GM12878 (cell line): ENCODE results near the gene HMCES. TPM values are rescaled to one million over a fixed set of nuclear protein-coding genes. Genes with fewer than 3 reads are reported as not detected.

ENCODE experiments used
- ATAC-seq: fragments of 200-7000 bp; cut with Tn5 transposase; 3 replicates; pipeline ENCODE4 v1.9.1; 2020; ENCODE audit warnings: mild to moderate bottlenecking, moderate library complexity
- BruUV-seq: library from RNA; stranded (reverse); fragments of 400-500 nt; replicated peaks from 2 replicates; lab custom pipeline; 2021; lab: Mats Ljungman, UMichigan
- CTCF ChIA-PET: fragments of 300-600 bp; sonication (Branson Sonifier 250); formaldehyde crosslinking; extraction: SDS; loops from one replicate; lab custom pipeline; 2021; ENCODE audit warnings: inconsistent platforms; lab: Yijun Ruan, JAX
- POLR2A ChIA-PET: fragments of 350-600 bp; formaldehyde crosslinking; extraction: SDS; loops from one replicate; lab custom pipeline; 2021; ENCODE audit warnings: inconsistent platforms; lab: Charles Lee
- RAD21 ChIA-PET: fragments of 300-600 bp; sonication (Branson Sonifier 250); formaldehyde crosslinking; loops from one replicate; lab custom pipeline; 2023; ENCODE audit warnings: antibody characterized with exemption; ENCODE audit not compliant: unreplicated experiment; lab: Charles Lee
- SMC1A ChIA-PET: fragments of 300-600 bp; sonication (Branson Sonifier 250); formaldehyde crosslinking; loops from one replicate; lab custom pipeline; 2023; ENCODE audit not compliant: unreplicated experiment, uncharacterized antibody; lab: Charles Lee
- DNase-seq: peaks from one replicate; pipeline ENCODE4 v3.0.0-alpha.2; 2011; ENCODE audit warnings: low read depth, low spot score
- FAIRE-seq: peaks from 3 replicates; lab custom pipeline; 2011; peaks lifted over from hg19 to GRCh38; lab: Jason Lieb, UNC
- H2AFZ ChIP-seq: 2 replicates; pipeline ENCODE4 v1.6.0; 2011; ENCODE audit warnings: low read depth, low read length, control low read depth; ENCODE audit not compliant: control insufficient read depth
- H3K27ac ChIP-seq: 2 replicates; pipeline ENCODE4 v1.5.1; 2011; ENCODE audit warnings: control low read depth; ENCODE audit not compliant: control insufficient read depth, insufficient read depth
- H3K27me3 ChIP-seq, 2 experiments: replicated peaks in 1 of 2; 2 replicates each; pipeline versions ENCODE4 v1.6.0 to v1.6.1; 2011; ENCODE audit warnings: low read length in 1 of 2; ENCODE audit not compliant: control insufficient read depth in 2 of 2, insufficient read depth in 2 of 2
- H3K36me3 ChIP-seq, 2 experiments: 2 replicates each; pipeline ENCODE4 v1.5.1; 2011; ENCODE audit warnings: low read length in 1 of 2; ENCODE audit not compliant: control insufficient read depth in 2 of 2, insufficient read depth in 2 of 2
- H3K4me1 ChIP-seq: 2 replicates; pipeline ENCODE4 v1.6.1; 2011; ENCODE audit warnings: mild to moderate bottlenecking, low read length, moderate library complexity, mixed read lengths; ENCODE audit not compliant: control insufficient read depth, insufficient read depth
- H3K4me2 ChIP-seq: 2 replicates; pipeline ENCODE4 v1.6.0; 2011; ENCODE audit warnings: control low read depth; ENCODE audit not compliant: control insufficient read depth, insufficient read depth
- H3K4me3 ChIP-seq: fragments of 200-600 bp; sonication (generic); 2 replicates; pipeline ENCODE4 v1.5.1; 2016
- H3K79me2 ChIP-seq: 2 replicates; pipeline ENCODE4 v1.6.0; 2011; ENCODE audit warnings: low read length; ENCODE audit not compliant: control insufficient read depth, insufficient read depth
- H3K9ac ChIP-seq: 2 replicates; pipeline ENCODE4 v1.8.0; 2011; ENCODE audit warnings: low read length, control low read depth, mixed read lengths; ENCODE audit not compliant: control insufficient read depth, insufficient read depth
- H3K9me3 ChIP-seq: replicated peaks from 3 replicates; pipeline ENCODE4 v1.5.1; 2011; ENCODE audit warnings: mild to moderate bottlenecking, low read length; ENCODE audit not compliant: control insufficient read depth, insufficient read depth
- H4K20me1 ChIP-seq: 2 replicates; pipeline ENCODE4 v1.6.0; 2011; ENCODE audit not compliant: control insufficient read depth, insufficient read depth
- CBFB ChIP-seq: IDR thresholded peaks from 2 replicates; pipeline ENCODE4 v1.6.1; 2016; ENCODE audit warnings: antibody characterized with exemption, low read depth
- CREM ChIP-seq: IDR thresholded peaks from 2 replicates; pipeline ENCODE4 v1.6.1; 2014; ENCODE audit warnings: antibody characterized with exemption, low read depth
- FOXK2 ChIP-seq: fragments of 450-650 bp; IDR thresholded peaks from 2 replicates; pipeline ENCODE4 v1.6.1; 2017; ENCODE audit warnings: mild to moderate bottlenecking, moderate library complexity
- LARP7 ChIP-seq: fragments of 450-650 bp; IDR thresholded peaks from 2 replicates; pipeline ENCODE4 v1.6.1; 2017; ENCODE audit warnings: mild to moderate bottlenecking
- NRF1 ChIP-seq: conservative IDR thresholded peaks from 2 replicates; pipeline ENCODE4 v1.6.1; 2011; ENCODE audit warnings: mild to moderate bottlenecking, low read depth, low read length, improper control_type of control experiment
- POU2F2 ChIP-seq: IDR thresholded peaks from 3 replicates; pipeline ENCODE4 v1.6.1; 2011; ENCODE audit warnings: low read depth, mild to moderate bottlenecking, low read length, borderline replicate concordance
- RUNX3 ChIP-seq: IDR thresholded peaks from 2 replicates; pipeline ENCODE4 v1.6.1; 2012; ENCODE audit warnings: low read length, inconsistent platforms
- SMC3 ChIP-seq: IDR thresholded peaks from 2 replicates; pipeline ENCODE4 v1.6.1; 2011; ENCODE audit warnings: low read length, improper control_type of control experiment, borderline replicate concordance
- ZNF207 ChIP-seq: fragments of 450-650 bp; IDR thresholded peaks from 2 replicates; pipeline ENCODE4 v1.6.1; 2014; ENCODE audit warnings: antibody characterized with exemption, mild to moderate bottlenecking, borderline replicate concordance
- WGBS: methylation state at CpG from one replicate; pipeline ENCODE4 v1.1.6; 2016; ENCODE audit warnings: low lambda C conversion rate; ENCODE audit not compliant: insufficient replicate concordance, insufficient coverage; ENCODE audit errors: missing lambda C conversion rate; 5-methylcytosine and 5-hydroxymethylcytosine counted together
- in situ Hi-C: fragments of 300-500 bp; cut with MboI; formaldehyde crosslinking; loops from 9 replicates; pipeline ENCODE4 v1.14.3; 2018; ENCODE audit warnings: mixed read lengths
- intact Hi-C: fragments of 100-400 bp; cut with micrococcal nuclease; formaldehyde crosslinking; loops from one replicate; pipeline ENCODE4 v1.14.2; 2022; ENCODE audit not compliant: unreplicated experiment
- polyA plus RNA-seq, 11 experiments: library from polyadenylated mRNA; depleted of rRNA in 4 of 11; unstranded in 6 of 11; stranded (reverse) in 5 of 11; fragments of >200 nt; fragmentation: Nextera tagmentation in 4 of 11; fragmentation: Illumina TruSeq in 1 of 11; extraction: Ambion mirVana in 4 of 11; extraction: Trizol in 1 of 11; gene quantifications; 1 replicate in 1 of 11; 2 replicates in 10 of 11; pipeline versions ENCODE4 v1.2.1 to v1.2.3, GENCODE V29; 2011 to 2016; ENCODE audit warnings: inconsistent platforms in 2 of 11, missing spikeins in 2 of 11, low read depth in 1 of 11
- total RNA-seq, 4 experiments: library from RNA; depleted of rRNA in 3 of 4; stranded (reverse); fragments of >200 nt in 3 of 4; fragmentation: Illumina TruSeq in 1 of 4; extraction: Trizol in 1 of 4; gene quantifications; 2 replicates each; pipeline versions ENCODE4 v1.2.1 to v1.2.3, GENCODE V29; 2013 to 2021
- TF ChIP-seq, protein P1 (sequence below): fragments of 450-650 bp; IDR thresholded peaks from 2 replicates; pipeline ENCODE4 v1.6.1; 2017; ENCODE audit warnings: low read depth, mild to moderate bottlenecking, moderate library complexity
- TF ChIP-seq, protein P2 (sequence below): fragments of 450-650 bp; IDR thresholded peaks from 2 replicates; pipeline ENCODE4 v1.6.1; 2016; ENCODE audit warnings: mild to moderate bottlenecking
- TF ChIP-seq, protein P3 (sequence below): fragments of 450-650 bp; formaldehyde crosslinking; IDR thresholded peaks from 2 replicates; pipeline ENCODE4 v1.5.0; 2022; ENCODE audit warnings: mild to moderate bottlenecking, missing genetic modification characterization
- TF ChIP-seq, protein P4 (sequence below): fragments of 450-650 bp; conservative IDR thresholded peaks from 2 replicates; pipeline ENCODE4 v1.6.1; 2017; ENCODE audit warnings: mild to moderate bottlenecking, moderate library complexity

Gene HMCES
- total and polyA plus RNA-seq, 10 of the 15 experiments (the other 5 are each of a cell fraction or from before 2014, with no cell fraction given), result 12.4 to 49.8 (median 27.0) TPM

DNA sequence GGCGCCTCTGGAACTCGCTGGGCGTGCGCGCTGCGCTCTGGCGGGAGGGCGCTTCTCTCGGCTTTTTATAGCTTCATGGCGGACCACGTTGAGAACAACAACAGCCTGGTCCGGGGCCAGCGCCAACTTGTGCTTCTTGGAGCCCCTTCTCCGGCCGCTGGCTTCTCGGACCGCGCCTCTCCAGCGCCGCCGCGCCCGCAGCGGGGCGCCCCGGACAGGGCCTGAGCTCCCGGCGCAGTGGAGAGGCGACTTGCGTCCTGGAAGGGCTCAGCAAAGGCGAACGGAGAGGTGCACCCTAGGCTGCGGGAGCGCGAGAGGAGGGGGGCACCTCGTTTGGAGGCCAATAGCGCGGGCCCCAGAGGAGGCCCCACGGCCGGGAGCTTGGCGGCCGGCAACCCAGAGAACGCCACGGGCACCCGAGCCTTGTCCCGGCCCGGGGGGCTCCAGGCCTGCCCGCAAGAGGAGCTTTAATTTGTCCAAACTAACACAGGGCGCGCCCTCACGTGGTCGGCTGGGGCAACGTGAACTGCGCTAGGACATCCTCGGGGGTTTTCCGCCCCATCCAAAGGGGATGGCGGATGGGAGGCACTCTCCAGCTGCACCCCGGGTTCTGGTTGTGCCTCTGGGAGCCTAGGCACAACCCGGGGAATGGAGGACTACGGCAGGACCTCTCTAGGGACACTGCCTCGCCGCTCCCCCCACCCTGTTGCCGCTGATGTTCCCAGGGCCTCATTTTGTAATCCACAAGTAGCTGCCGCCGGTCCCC, 37.8 kb downstream of the HMCES start:
- peak overlapping the region; percentile 66 for H3K4me2 ChIP-seq
- H4K20me1 ChIP-seq, result no peaks in the 10 kb centered on the region
- FAIRE-seq, result no peak
- peak; percentile 56 for ATAC-seq
- peak overlapping the region; percentile 80 for H2AFZ ChIP-seq
- SMC1A ChIA-PET, result interaction anchor here (0.6 to 8.5 kb wide), 18 partner anchors 9 to 346 kb away, joined by 3 to 75 read pairs (median 4); partner anchors contain the start of gene HMCES
- H3K9me3 ChIP-seq, result no peaks in the 10 kb centered on the region
- no peak for DNase-seq
- intact Hi-C loops (loop anchor here (5.0 kb wide), 1 partner anchor 134 kb away; the partner anchor contains the start of gene CNBP), in situ Hi-C loops (no loop called here)
- H3K9ac ChIP-seq, result peak overlapping the region; percentile 57; the same call in 1 of the 2 replicates
- H3K79me2 ChIP-seq, result no peaks in the 10 kb centered on the region; the same call in 1 of the 2 replicates
- WGBS, result 1% methylated on average over 64 of the region's 65 CpGs
- H3K27me3 ChIP-seq, result peaks cover 0 to 3% of the 10 kb centered on the region in 2 experiments; a peak in 2 of 4 replicates
- POLR2A ChIA-PET, result interaction anchor here (0.6 to 4.5 kb wide), 25 partner anchors 9 to 437 kb away, joined by 3 to 29 read pairs (median 6); partner anchors contain the start of genes ACAD9, COPG1, HMCES and IFT122
- BruUV-seq, result no TSS peak
- peak overlapping the region; percentile 88 for H3K4me3 ChIP-seq
- H3K27ac ChIP-seq, result peak overlapping the region; percentile 41; the same call in 1 of the 2 replicates
- CTCF ChIA-PET, result interaction anchor here (0.6 to 3.8 kb wide), 36 partner anchors 9 to 699 kb away, joined by 3 to 43 read pairs (median 5); partner anchors contain the start of genes COPG1, HMCES, IFT122 and MBD4
- H3K36me3 ChIP-seq, result no peaks in the 10 kb centered on the region
- RAD21 ChIA-PET, result interaction anchor here (0.7 to 3.9 kb wide), 22 partner anchors 8 to 346 kb away, joined by 3 to 31 read pairs (median 6); partner anchors contain the start of genes COPG1 and HMCES
- peaks cover 16% of the 10 kb centered on the region for H3K4me1 ChIP-seq
- TF ChIP-seq CREM (no peak), RUNX3 (peak; percentile 9; the same call in 1 of the 2 replicates), SMC3 (no peak; the same call in 1 of the 2 replicates), CBFB (peak; percentile 61; the same call in 1 of the 2 replicates), FOXK2 (peak; percentile 96), LARP7 (peak; percentile 58), ZNF207 (0 out of 2 replicates have a peak, but pooled peaks have one; percentile 54), NRF1 (peak; percentile 32; the same call in 1 of the 2 replicates), POU2F2 (no peak; the same call in 2 of the 3 replicates)
- TF ChIP-seq, protein P1, sequence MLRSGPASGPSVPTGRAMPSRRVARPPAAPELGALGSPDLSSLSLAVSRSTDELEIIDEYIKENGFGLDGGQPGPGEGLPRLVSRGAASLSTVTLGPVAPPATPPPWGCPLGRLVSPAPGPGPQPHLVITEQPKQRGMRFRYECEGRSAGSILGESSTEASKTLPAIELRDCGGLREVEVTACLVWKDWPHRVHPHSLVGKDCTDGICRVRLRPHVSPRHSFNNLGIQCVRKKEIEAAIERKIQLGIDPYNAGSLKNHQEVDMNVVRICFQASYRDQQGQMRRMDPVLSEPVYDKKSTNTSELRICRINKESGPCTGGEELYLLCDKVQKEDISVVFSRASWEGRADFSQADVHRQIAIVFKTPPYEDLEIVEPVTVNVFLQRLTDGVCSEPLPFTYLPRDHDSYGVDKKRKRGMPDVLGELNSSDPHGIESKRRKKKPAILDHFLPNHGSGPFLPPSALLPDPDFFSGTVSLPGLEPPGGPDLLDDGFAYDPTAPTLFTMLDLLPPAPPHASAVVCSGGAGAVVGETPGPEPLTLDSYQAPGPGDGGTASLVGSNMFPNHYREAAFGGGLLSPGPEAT, result peak; percentile 77
- TF ChIP-seq, protein P2, sequence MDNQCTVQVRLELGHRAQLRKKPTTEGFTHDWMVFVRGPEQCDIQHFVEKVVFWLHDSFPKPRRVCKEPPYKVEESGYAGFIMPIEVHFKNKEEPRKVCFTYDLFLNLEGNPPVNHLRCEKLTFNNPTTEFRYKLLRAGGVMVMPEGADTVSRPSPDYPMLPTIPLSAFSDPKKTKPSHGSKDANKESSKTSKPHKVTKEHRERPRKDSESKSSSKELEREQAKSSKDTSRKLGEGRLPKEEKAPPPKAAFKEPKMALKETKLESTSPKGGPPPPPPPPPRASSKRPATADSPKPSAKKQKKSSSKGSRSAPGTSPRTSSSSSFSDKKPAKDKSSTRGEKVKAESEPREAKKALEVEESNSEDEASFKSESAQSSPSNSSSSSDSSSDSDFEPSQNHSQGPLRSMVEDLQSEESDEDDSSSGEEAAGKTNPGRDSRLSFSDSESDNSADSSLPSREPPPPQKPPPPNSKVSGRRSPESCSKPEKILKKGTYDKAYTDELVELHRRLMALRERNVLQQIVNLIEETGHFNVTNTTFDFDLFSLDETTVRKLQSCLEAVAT, result no peak
- TF ChIP-seq, protein P3, sequence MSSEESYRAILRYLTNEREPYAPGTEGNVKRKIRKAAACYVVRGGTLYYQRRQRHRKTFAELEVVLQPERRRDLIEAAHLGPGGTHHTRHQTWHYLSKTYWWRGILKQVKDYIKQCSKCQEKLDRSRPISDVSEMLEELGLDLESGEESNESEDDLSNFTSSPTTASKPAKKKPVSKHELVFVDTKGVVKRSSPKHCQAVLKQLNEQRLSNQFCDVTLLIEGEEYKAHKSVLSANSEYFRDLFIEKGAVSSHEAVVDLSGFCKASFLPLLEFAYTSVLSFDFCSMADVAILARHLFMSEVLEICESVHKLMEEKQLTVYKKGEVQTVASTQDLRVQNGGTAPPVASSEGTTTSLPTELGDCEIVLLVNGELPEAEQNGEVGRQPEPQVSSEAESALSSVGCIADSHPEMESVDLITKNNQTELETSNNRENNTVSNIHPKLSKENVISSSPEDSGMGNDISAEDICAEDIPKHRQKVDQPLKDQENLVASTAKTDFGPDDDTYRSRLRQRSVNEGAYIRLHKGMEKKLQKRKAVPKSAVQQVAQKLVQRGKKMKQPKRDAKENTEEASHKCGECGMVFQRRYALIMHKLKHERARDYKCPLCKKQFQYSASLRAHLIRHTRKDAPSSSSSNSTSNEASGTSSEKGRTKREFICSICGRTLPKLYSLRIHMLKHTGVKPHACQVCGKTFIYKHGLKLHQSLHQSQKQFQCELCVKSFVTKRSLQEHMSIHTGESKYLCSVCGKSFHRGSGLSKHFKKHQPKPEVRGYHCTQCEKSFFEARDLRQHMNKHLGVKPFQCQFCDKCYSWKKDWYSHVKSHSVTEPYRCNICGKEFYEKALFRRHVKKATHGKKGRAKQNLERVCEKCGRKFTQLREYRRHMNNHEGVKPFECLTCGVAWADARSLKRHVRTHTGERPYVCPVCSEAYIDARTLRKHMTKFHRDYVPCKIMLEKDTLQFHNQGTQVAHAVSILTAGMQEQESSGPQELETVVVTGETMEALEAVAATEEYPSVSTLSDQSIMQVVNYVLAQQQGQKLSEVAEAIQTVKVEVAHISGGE, result no peak
- TF ChIP-seq, protein P4, sequence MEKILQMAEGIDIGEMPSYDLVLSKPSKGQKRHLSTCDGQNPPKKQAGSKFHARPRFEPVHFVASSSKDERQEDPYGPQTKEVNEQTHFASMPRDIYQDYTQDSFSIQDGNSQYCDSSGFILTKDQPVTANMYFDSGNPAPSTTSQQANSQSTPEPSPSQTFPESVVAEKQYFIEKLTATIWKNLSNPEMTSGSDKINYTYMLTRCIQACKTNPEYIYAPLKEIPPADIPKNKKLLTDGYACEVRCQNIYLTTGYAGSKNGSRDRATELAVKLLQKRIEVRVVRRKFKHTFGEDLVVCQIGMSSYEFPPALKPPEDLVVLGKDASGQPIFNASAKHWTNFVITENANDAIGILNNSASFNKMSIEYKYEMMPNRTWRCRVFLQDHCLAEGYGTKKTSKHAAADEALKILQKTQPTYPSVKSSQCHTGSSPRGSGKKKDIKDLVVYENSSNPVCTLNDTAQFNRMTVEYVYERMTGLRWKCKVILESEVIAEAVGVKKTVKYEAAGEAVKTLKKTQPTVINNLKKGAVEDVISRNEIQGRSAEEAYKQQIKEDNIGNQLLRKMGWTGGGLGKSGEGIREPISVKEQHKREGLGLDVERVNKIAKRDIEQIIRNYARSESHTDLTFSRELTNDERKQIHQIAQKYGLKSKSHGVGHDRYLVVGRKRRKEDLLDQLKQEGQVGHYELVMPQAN, result peak; percentile 97
